Aorta (tissue), 5 donors: ENCODE measurements around the gene TM7SF2. TPM values are rescaled to one million over a fixed set of nuclear protein-coding genes. Genes with fewer than 3 reads are reported as not detected.

Experiments used
- ATAC-seq: fragments of 200-7000 bp; cut with Tn5 transposase; one replicate; pipeline ENCODE4 v1.9.1; 2022; ENCODE audit warnings: moderate library complexity; ENCODE audit not compliant: low FRiP score
- DNase-seq, 2 donors: peaks; one replicate each; pipeline ENCODE4 v3.0.0-alpha.2; 2020
- H3K27ac ChIP-seq, 2 donors: one replicate each; pipeline ENCODE4 v1.5.1; 2013; ENCODE audit warnings: low read length in 2 of 2, mild to moderate bottlenecking in 2 of 2, moderate library complexity in 2 of 2, control low read depth in 1 of 2, inconsistent platforms in 1 of 2, low read depth in 1 of 2
- H3K27me3 ChIP-seq, 2 donors: one replicate each; pipeline ENCODE4 v1.6.1; 2013; ENCODE audit warnings: control low read depth in 1 of 2, low read length in 1 of 2, mild to moderate bottlenecking in 1 of 2, moderate library complexity in 1 of 2; ENCODE audit not compliant: insufficient read depth in 2 of 2, control insufficient read depth in 1 of 2
- H3K36me3 ChIP-seq, 2 donors: one replicate each; pipeline ENCODE4 v1.6.1; 2013; ENCODE audit warnings: control low read depth in 1 of 2, low read length in 1 of 2, mild to moderate bottlenecking in 1 of 2; ENCODE audit not compliant: insufficient read depth in 2 of 2, control insufficient read depth in 1 of 2
- H3K4me1 ChIP-seq, 2 donors: one replicate each; pipeline ENCODE4 v1.6.1; 2013; ENCODE audit warnings: low read length in 2 of 2, control low read depth in 1 of 2, mild to moderate bottlenecking in 1 of 2, moderate library complexity in 1 of 2; ENCODE audit not compliant: insufficient read depth in 2 of 2, control insufficient read depth in 1 of 2
- H3K4me3 ChIP-seq, 2 donors: one replicate each; pipeline ENCODE4 v1.5.1; 2013; ENCODE audit warnings: low read length in 2 of 2, control low read depth in 1 of 2, mild to moderate bottlenecking in 1 of 2
- H3K9me3 ChIP-seq: one replicate; pipeline ENCODE4 v1.6.1; 2013; ENCODE audit warnings: mild to moderate bottlenecking, low read length; ENCODE audit not compliant: control insufficient read depth
- WGBS, 2 donors: extraction: QIAGEN DNeasy Blood & Tissue Kit; methylation state at CpG; one replicate each; pipeline ENCODE4 v1.1.7; 2013; 5-methylcytosine and 5-hydroxymethylcytosine counted together
- intact Hi-C, 2 donors: fragments of 100-400 bp; cut with DNase I; formaldehyde crosslinking; loops; one replicate each; pipeline versions ENCODE4 v1.14.2 to v1.15.0; 2022
- polyA plus RNA-seq, 2 donors: library from polyadenylated mRNA; stranded (reverse); fragments of 200-250 nt; gene quantifications; one replicate each; pipeline ENCODE4 v1.2.3, GENCODE V29; 2013
- total RNA-seq, 2 donors: library from RNA; stranded (reverse); fragmentation: NEBNext Ultra II Directional; extraction: Animal tissue kit (Norgen Biotek cat#: 25700); gene quantifications; one replicate each; pipeline ENCODE4 v1.2.1, GENCODE V29; 2021
- donor health status: healthy with polysubstance abuse.
- donor health status: Bipolar disorder and iron deficiency.
- donor health status: DM: no; HTN: no; CAD: no.
- donor health status: DM: no; HTN: no; CAD: no.
- donor health status: DM: yes; HTN: yes; CAD: no.

TM7SF2 gene
- total and polyA plus RNA-seq, 4 donors: 4.0 to 11.8 (median 6.2) TPM

DNA sequence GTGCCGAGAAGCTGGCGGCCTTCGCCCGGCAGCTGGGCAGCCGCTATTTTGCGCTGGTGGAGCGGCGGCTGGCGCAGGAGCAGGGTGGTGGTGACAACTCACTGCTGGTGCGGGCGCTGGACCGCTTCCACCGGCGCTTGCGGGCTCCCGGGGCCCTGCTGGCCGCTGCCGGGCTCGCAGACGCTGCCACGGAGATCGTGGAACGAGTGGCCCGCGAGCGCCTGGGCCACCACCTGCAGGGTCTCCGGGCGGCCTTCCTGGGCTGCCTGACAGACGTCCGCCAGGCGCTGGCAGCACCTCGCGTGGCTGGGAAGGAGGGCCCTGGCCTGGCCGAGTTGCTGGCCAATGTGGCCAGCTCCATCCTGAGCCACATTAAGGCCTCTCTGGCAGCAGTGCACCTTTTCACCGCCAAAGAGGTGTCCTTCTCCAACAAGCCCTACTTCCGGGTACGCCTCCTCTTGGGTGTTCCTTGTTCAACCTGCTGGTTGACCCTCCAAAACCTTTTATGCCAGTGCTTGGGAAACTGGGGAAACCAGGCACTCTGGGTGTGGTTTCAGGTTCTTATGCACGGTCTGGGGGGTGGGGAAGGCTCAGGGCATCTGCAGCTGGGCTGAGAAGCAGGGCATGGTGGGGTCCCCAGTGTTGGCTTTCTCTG, 3.1 kb upstream of the TM7SF2 start:
- H3K27me3 ChIP-seq: no peaks in the 10 kb centered on the region
- H3K27ac ChIP-seq: no peak overlapping the region
- no peaks in the 10 kb centered on the region for H3K4me1 ChIP-seq
- no peaks in the 10 kb centered on the region for H3K9me3 ChIP-seq
- ATAC-seq (no peak), DNase-seq (no peak)
- peaks cover 0 to 4% of the 10 kb centered on the region in 2 donors for H3K36me3 ChIP-seq
- intact Hi-C loops: no loop called here
- H3K4me3 ChIP-seq: no peak overlapping the region
- 92 to 93% methylated on average over 38 of the region's 38 CpGs for WGBS, 2 donors

- WGBS, 2 donors: 86 to 87% methylated on average over 36 of the region's 36 CpGs
- Histone ChIP-seq H3K36me3 (peaks cover 0 to 4% of the 10 kb centered on the region in 2 donors), H3K4me1 (no peaks in the 10 kb centered on the region), H3K27ac (no peak overlapping the region), H3K4me3 (no peak overlapping the region), H3K27me3 (no peaks in the 10 kb centered on the region), H3K9me3 (no peaks in the 10 kb centered on the region)
- ATAC-seq: no peak
- intact Hi-C loops: no loop called here
- no peak for DNase-seq
Measured at GRCh38 chr11:65109231-65110198, 2.2 kb upstream of the TM7SF2 start.

- H3K4me1 ChIP-seq: no peaks in the 10 kb centered on the region
- no peak overlapping the region for H3K4me3 ChIP-seq
- DNase-seq (peak; percentile 90 to 96), ATAC-seq (peak; percentile 81)
- peak overlapping the region in 1 of 2 donors; percentile 28 for H3K27ac ChIP-seq
- H3K9me3 ChIP-seq: no peaks in the 10 kb centered on the region
- intact Hi-C loops: no loop called here
- 8 to 12% methylated on average over 18 of the region's 18 CpGs for WGBS, 2 donors
- no peaks in the 10 kb centered on the region for H3K27me3 ChIP-seq
- H3K36me3 ChIP-seq: peaks cover 0 to 4% of the 10 kb centered on the region in 2 donors
Measured at GRCh38 chr11:65110354-65110861, 1.3 kb upstream of the TM7SF2 start.

DNA sequence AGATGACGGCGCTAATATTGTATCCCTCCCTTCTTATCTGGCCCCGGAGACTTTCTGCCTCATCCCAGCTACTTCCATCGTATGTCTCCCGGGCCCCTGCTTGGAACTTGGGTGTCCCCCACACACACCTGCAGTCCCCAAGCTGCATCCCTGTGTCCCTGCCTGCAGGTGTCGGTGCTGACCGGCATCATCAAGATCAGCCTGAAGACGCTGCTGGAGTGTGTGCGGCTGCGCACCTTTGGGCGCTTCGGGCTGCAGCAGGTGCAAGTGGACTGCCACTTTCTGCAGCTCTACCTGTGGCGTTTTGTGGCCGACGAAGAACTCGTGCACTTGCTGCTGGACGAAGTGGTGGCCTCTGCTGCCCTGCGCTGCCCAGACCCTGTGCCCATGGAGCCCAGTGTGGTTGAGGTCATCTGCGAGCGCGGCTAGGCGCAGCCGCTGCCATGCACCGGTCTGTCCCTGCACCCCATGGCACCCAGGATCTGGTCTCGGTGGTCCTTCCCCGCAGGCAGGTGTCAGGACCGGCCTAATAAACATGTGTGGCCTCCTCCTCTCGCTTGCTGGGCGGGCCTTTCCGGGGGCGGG, 421 bp upstream of the TM7SF2 start:
- H3K4me1 ChIP-seq: no peaks in the 10 kb centered on the region
- DNase-seq (no peak), ATAC-seq (no peak)
- intact Hi-C loops: no loop called here
- peaks cover 0 to 4% of the 10 kb centered on the region in 2 donors for H3K36me3 ChIP-seq
- H3K27ac ChIP-seq: no peak overlapping the region
- no peak overlapping the region for H3K4me3 ChIP-seq
- H3K9me3 ChIP-seq: no peaks in the 10 kb centered on the region
- 61 to 63% methylated on average over 31 of the region's 31 CpGs for WGBS, 2 donors
- no peaks in the 10 kb centered on the region for H3K27me3 ChIP-seq

- DNase-seq: peak; percentile 77 to 92
- peaks cover 0 to 3% of the 10 kb centered on the region in 2 donors for H3K36me3 ChIP-seq
- 1% methylated on average over 56 to 57 of the region's 57 CpGs for WGBS, 2 donors
- ATAC-seq: peak; percentile 55
- H3K27ac ChIP-seq: no peak overlapping the region
- H3K4me3 ChIP-seq: peak overlapping the region in 1 of 2 donors; percentile 4
- H3K4me1 ChIP-seq: no peaks in the 10 kb centered on the region
- intact Hi-C loops: no loop called here
- H3K27me3 ChIP-seq: no peaks in the 10 kb centered on the region
- no peaks in the 10 kb centered on the region for H3K9me3 ChIP-seq
Measured at GRCh38 chr11:65112546-65113360, 1.1 kb downstream of the TM7SF2 start.

GRCh38 chr11:65113361-65113756, 1.7 kb downstream of the TM7SF2 start:
- DNase-seq (no peak), ATAC-seq (no peak)
- intact Hi-C loops: no loop called here

GRCh38 chr11:65113839-65114238, 2.2 kb downstream of the TM7SF2 start:
- no peak for ATAC-seq
- WGBS, 2 donors: 55 to 59% methylated on average over 6 of the region's 6 CpGs
- no peak for DNase-seq
- no peak overlapping the region for H3K4me3 ChIP-seq
- H3K27ac ChIP-seq: no peak overlapping the region
- no peaks in the 10 kb centered on the region for H3K9me3 ChIP-seq
- intact Hi-C loops: no loop called here
- H3K36me3 ChIP-seq: no peaks in the 10 kb centered on the region
- H3K27me3 ChIP-seq: no peaks in the 10 kb centered on the region
- H3K4me1 ChIP-seq: no peaks in the 10 kb centered on the region

More at GRCh38 chr11:65113361-65113756, 1.7 kb downstream of the TM7SF2 start:
- Histone ChIP-seq H3K27ac (no peak overlapping the region), H3K27me3 (no peaks in the 10 kb centered on the region), H3K4me1 (no peaks in the 10 kb centered on the region), H3K9me3 (no peaks in the 10 kb centered on the region), H3K36me3 (no peaks in the 10 kb centered on the region), H3K4me3 (no peak overlapping the region)
- 4 to 7% methylated on average over 14 of the region's 14 CpGs for WGBS, 2 donors
